CD4-positive, alpha-beta T cell treated with Interleukin-15 for 4 hours (primary cell): ENCODE data around the gene TNRC18.

ENCODE experiments used
- DNase-seq: peaks from one replicate; pipeline ENCODE4 v3.0.0-alpha.2; 2020; ENCODE audit warnings: low spot score

TNRC18 gene

GRCh38 chr7:5403442-5403841 lies 20.2 kb downstream of the TNRC18 start:
- no peak for DNase-seq

DNA sequence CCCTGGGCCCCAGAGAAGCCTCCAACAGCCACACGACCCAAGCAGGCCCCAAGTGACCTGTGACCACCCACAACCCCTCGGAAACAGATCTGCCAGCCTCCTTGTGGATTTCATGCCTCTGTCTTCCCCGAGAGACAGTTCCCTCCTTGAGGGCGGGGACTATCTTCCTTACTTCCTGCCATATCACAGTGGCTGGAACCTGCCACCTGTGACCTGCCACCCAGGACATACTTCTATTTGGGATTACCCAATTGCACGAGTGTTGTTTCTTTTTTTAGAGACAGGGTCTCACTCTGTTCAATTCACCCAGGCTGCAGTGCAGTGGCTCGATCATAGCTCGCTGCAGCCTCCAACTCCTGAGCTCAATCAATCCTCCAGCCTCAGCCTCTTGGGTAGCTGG lies 25.9 kb downstream of the TNRC18 start:
- DNase-seq = no peak

GRCh38 chr7:5396999-5397663 lies 26.5 kb downstream of the TNRC18 start:
- DNase-seq = peak; percentile 92

GRCh38 chr7:5396542-5396941 lies 27.1 kb downstream of the TNRC18 start:
- DNase-seq = peak; percentile 60

- no peak for DNase-seq
These were observed 28.4 kb downstream of the TNRC18 start for GRCh38 chr7:5395246-5395645.

- DNase-seq = no peak
These were observed 29.1 kb downstream of the TNRC18 start for GRCh38 chr7:5394264-5395105.

DNA sequence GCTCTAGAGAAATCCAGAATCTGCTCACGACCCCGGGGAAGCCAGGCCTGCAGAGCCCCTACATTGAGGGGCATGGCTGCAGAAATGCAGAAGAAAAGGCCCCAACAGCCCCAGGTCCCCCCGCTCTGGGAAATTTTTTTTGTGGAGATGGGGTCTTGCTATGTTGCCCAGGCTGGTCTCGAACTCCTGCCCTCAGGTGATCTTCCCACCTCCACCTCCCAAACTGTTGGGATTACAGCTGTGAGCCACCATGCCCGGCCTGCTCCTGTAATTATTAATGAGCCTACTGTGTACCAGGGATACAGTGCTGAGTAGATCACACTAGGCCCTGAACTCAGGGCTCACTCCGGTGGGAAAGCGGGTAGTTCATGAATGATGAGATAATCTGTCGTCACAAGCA lies 29.9 kb downstream of the TNRC18 start:
- DNase-seq = no peak

DNA sequence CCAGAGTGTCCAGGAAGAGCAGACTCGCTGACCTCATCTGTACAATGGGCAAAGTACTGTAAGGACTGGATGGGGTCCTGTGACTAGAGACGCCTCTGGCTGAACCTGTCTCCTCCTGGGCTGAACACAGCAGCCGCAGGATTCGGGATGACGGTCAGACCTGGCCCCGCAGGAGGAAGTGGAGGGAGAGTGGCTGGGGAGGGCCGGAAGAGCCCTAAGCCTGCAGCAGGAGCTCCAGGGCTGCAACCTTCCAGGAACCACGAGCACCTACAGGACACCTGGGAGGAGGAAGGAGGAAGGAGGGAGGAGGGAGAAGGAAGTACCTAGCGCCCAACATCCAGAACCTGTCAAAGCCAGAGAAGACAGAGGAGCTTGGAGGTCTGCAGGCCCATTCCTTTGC lies 30.3 kb downstream of the TNRC18 start:
- no peak for DNase-seq

DNA sequence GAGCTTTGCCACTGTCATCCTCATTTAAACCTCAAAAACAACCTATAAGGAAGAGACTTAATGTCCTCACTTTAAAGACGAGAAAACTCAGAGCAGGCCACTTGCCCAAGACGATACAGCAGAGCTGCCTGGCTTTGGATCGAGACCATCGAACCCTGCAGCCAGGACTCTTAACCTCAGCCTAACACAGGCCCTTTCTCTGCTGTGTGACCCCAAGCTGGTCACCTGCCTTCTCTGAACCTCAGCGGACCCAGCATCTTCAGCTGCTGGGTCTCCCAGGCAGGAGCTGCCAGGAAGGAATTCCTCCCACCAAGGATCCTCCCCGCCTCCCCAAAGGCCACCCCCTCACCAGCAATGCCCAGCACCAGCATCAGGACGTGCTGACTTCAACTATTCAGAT lies 32.7 kb downstream of the TNRC18 start:
- no peak for DNase-seq

- DNase-seq = no peak
These were observed 34.7 kb downstream of the TNRC18 start for GRCh38 chr7:5388905-5389433.

- DNase-seq = no peak
These were observed 35.2 kb downstream of the TNRC18 start for GRCh38 chr7:5388273-5388901.

GRCh38 chr7:5387711-5388245 lies 35.9 kb downstream of the TNRC18 start:
- no peak for DNase-seq

DNA sequence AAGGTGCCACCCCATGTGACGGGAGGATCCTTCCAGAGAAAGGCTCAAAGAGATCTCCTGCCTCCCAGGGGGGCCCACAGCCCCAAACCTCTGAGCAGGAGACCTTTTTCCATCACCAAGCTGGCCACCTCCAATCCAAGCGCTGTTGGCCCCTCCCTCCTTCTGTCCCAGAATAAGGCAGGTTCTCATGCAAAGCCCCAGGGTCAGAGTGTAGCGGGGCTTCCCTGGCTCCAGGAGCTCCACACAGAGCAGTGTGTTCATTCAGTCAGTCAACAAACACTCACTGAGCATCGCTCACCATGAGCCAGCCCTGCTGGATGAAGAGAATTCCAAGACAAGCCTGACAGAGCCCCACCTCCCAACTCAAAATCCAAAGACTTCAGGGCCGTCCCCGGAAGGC lies 39.0 kb downstream of the TNRC18 start:
- no peak for DNase-seq

GRCh38 chr7:5383314-5384098 lies 40.1 kb downstream of the TNRC18 start:
- no peak for DNase-seq

- DNase-seq = no peak
These were observed 41.2 kb downstream of the TNRC18 start for GRCh38 chr7:5382281-5382892.

- DNase-seq = no peak
These were observed 42.4 kb downstream of the TNRC18 start for GRCh38 chr7:5381071-5381772.

- DNase-seq = no peak
These were observed 43.1 kb downstream of the TNRC18 start for GRCh38 chr7:5380350-5381070.

- DNase-seq = no peak
These were observed 44.1 kb downstream of the TNRC18 start for GRCh38 chr7:5379546-5379945.

DNA sequence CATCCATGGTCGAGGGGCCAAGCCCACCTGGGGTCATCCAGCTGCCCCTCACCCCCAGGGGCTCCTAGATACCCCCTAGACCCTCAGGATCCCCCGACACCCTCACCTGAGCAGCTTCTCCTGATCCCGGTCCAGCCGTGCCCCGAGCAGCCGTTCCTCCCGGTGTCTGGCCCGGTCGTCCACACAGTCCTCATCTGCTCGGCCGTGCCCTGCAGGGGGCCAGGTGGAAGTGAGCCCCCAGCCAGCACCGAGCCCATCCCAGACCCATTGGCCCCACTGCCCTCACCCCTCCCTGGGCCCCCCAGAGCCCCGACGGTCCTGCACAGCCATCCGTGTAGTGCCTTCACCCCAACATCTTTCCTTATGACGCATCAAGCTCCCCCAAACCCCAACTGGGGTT lies 45.8 kb downstream of the TNRC18 start:
- no peak for DNase-seq

GRCh38 chr7:5377279-5377678 lies 46.4 kb downstream of the TNRC18 start:
- no peak for DNase-seq
